Keratinocyte (primary cell): Measurements from ENCODE around the gene BTBD8. TPM values are rescaled to one million over a fixed set of nuclear protein-coding genes. Genes with fewer than 3 reads are reported as not detected.

Experiments
- DNase-seq: peaks from one replicate; pipeline ENCODE4 v3.0.0-alpha.2; 2011; ENCODE audit warnings: low read depth, missing footprints, low spot score
- FAIRE-seq: peaks from 2 replicates; lab custom pipeline; 2011; peaks lifted over from hg19 to GRCh38; lab: Jason Lieb, UNC
- H2AFZ ChIP-seq: 2 replicates; pipeline ENCODE4 v1.6.0; 2012; ENCODE audit warnings: low read length, control low read depth, inconsistent platforms; ENCODE audit not compliant: control insufficient read depth
- H3K27ac ChIP-seq: 2 replicates; pipeline ENCODE4 v1.5.1; 2011; ENCODE audit warnings: low read length; ENCODE audit not compliant: control insufficient read depth, insufficient read depth
- H3K27me3 ChIP-seq: 3 replicates; pipeline ENCODE4 v1.6.0; 2011; ENCODE audit warnings: low read length; ENCODE audit not compliant: control insufficient read depth, insufficient read depth; ENCODE audit errors: extremely low read depth
- H3K36me3 ChIP-seq, 2 experiments: 2 replicates in 1 of 2; 3 replicates in 1 of 2; pipeline ENCODE4 v1.5.1; 2011; ENCODE audit warnings: low read length in 2 of 2, mild to moderate bottlenecking in 1 of 2; ENCODE audit not compliant: control insufficient read depth in 2 of 2, insufficient read depth in 2 of 2; ENCODE audit errors: extremely low read depth in 1 of 2
- H3K4me1 ChIP-seq: 3 replicates; pipeline ENCODE4 v1.5.1; 2011; ENCODE audit warnings: low read length; ENCODE audit not compliant: control insufficient read depth, insufficient read depth; ENCODE audit errors: extremely low read depth
- H3K4me2 ChIP-seq: 3 replicates; pipeline ENCODE4 v1.6.0; 2011; ENCODE audit warnings: low read depth, low read length; ENCODE audit not compliant: control insufficient read depth, insufficient read depth; ENCODE audit errors: extremely low read depth
- H3K4me3 ChIP-seq, 3 experiments: fragments of 200-600 bp in 1 of 3; sonication (generic) in 1 of 3; 2 replicates in 2 of 3; 3 replicates in 1 of 3; pipeline ENCODE4 v1.5.1; 2011 to 2016; ENCODE audit warnings: low read length in 3 of 3, mild to moderate bottlenecking in 3 of 3, control low read depth in 2 of 3, inconsistent platforms in 1 of 3, low read depth in 1 of 3, mixed read lengths in 1 of 3, mixed run types in 1 of 3, moderate library complexity in 1 of 3; ENCODE audit not compliant: control insufficient read depth in 2 of 3, insufficient read depth in 2 of 3; ENCODE audit errors: extremely low read depth in 1 of 3
- H3K79me2 ChIP-seq: 2 replicates; pipeline ENCODE4 v1.6.0; 2012; ENCODE audit warnings: low read length; ENCODE audit not compliant: control insufficient read depth, insufficient read depth
- H3K9ac ChIP-seq: 3 replicates; pipeline ENCODE4 v1.6.0; 2011; ENCODE audit warnings: low read length; ENCODE audit not compliant: control insufficient read depth, insufficient read depth; ENCODE audit errors: extremely low read depth
- H3K9me1 ChIP-seq: 3 replicates; pipeline ENCODE4 v1.6.0; 2011; ENCODE audit warnings: low read length; ENCODE audit not compliant: control insufficient read depth, insufficient read depth; ENCODE audit errors: extremely low read depth
- H3K9me3 ChIP-seq: 2 replicates; pipeline ENCODE4 v1.5.1; 2012; ENCODE audit warnings: low read depth, low read length; ENCODE audit not compliant: control insufficient read depth
- H4K20me1 ChIP-seq: 3 replicates; pipeline ENCODE4 v1.6.0; 2011; ENCODE audit warnings: low read length; ENCODE audit not compliant: control insufficient read depth, insufficient read depth; ENCODE audit errors: extremely low read depth
- EZH2 ChIP-seq: IDR thresholded peaks from one replicate; pipeline ENCODE4 v1.6.1; 2012; ENCODE audit warnings: inconsistent platforms, mild to moderate bottlenecking, low read length, moderate library complexity
- dilution Hi-C: fragments of 300-500 bp; cut with MboI; formaldehyde crosslinking; loops from one replicate; pipeline ENCODE4 v1.7.0; 2020; ENCODE audit warnings: low sequenced_read_pairs; ENCODE audit not compliant: extremely low pct_ligation_motif_present
- polyA plus RNA-seq, 5 experiments: library from polyadenylated mRNA; depleted of rRNA in 3 of 5; stranded (reverse) in 3 of 5; stranded (forward) in 1 of 5; unstranded in 1 of 5; fragments of >200 nt; gene quantifications; 1 replicate in 1 of 5; 2 replicates in 3 of 5; 3 replicates in 1 of 5; pipeline versions ENCODE4 v1.2.1 to v1.2.3, GENCODE V29; 2011 to 2012; ENCODE audit warnings: missing spikeins in 2 of 5, low read depth in 1 of 5, low replicate concordance in 1 of 5
- TF ChIP-seq, protein P1 (sequence below), 3 experiments: IDR thresholded peaks in 1 of 3; conservative IDR thresholded peaks in 1 of 3; optimal IDR thresholded peaks in 1 of 3; 2 replicates in 2 of 3; 3 replicates in 1 of 3; pipeline versions ENCODE3 to v1.5.1; 2011; ENCODE audit warnings: low read length in 3 of 3, mild to moderate bottlenecking in 3 of 3, moderate library complexity in 2 of 3, control low read depth in 1 of 3, inconsistent platforms in 1 of 3; ENCODE audit not compliant: insufficient read depth in 2 of 3; ENCODE audit errors: extremely low read depth in 1 of 3

BTBD8 gene
- polyA plus RNA-seq, 1 donor (not counting 4 experiments of a cell fraction or from before 2014, with no cell fraction given), result 1.4 TPM

DNA sequence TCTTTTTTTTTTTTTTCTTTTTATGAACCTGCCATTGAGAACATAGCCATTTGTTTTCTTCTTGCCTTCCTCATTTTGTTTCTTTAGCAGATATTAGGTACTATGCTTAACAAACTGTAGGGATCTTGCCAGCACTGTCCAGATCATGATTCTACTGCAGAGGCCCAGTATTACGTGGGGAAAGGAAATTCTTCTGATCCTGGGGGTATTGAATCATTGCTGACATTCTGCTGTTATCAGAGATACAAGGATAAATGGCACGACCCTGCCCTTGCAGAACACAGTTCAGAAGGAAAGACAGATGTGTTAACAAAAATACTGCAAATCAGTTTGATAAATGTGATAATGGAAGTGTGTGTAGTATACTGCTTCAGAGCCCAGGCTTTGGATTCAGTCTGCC lies 56.2 kb downstream of the BTBD8 start:
- no peak for FAIRE-seq
- H3K36me3 ChIP-seq, result no peaks in the 10 kb centered on the region
- DNase-seq, result no peak
- H4K20me1 ChIP-seq, result no peaks in the 10 kb centered on the region
- H3K27me3 ChIP-seq, result no peaks in the 10 kb centered on the region
- H3K9ac ChIP-seq, result no peak overlapping the region
- no peak overlapping the region for H3K4me2 ChIP-seq
- TF ChIP-seq, protein P1, sequence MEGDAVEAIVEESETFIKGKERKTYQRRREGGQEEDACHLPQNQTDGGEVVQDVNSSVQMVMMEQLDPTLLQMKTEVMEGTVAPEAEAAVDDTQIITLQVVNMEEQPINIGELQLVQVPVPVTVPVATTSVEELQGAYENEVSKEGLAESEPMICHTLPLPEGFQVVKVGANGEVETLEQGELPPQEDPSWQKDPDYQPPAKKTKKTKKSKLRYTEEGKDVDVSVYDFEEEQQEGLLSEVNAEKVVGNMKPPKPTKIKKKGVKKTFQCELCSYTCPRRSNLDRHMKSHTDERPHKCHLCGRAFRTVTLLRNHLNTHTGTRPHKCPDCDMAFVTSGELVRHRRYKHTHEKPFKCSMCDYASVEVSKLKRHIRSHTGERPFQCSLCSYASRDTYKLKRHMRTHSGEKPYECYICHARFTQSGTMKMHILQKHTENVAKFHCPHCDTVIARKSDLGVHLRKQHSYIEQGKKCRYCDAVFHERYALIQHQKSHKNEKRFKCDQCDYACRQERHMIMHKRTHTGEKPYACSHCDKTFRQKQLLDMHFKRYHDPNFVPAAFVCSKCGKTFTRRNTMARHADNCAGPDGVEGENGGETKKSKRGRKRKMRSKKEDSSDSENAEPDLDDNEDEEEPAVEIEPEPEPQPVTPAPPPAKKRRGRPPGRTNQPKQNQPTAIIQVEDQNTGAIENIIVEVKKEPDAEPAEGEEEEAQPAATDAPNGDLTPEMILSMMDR (optimal IDR thresholded peaks at IDR 0.05 in 1 of 3, IDR thresholded peaks at IDR 0.05 in 1 of 3, conservative IDR thresholded peaks at IDR 0.05 in 1 of 3; ENCODE audit: extremely low read depth in 1 of 3, insufficient read depth in 2 of 3, low read length in 3 of 3), result no peak
- TF ChIP-seq EZH2, result no peak
- no peak overlapping the region for H2AFZ ChIP-seq
- H3K4me3 ChIP-seq, result no peak overlapping the region
- H3K79me2 ChIP-seq, result no peaks in the 10 kb centered on the region
- dilution Hi-C loops, result no loop called here
- H3K9me3 ChIP-seq, result no peaks in the 10 kb centered on the region
- no peak overlapping the region for H3K27ac ChIP-seq
- no peaks in the 10 kb centered on the region for H3K4me1 ChIP-seq
- no peaks in the 10 kb centered on the region for H3K9me1 ChIP-seq

DNA sequence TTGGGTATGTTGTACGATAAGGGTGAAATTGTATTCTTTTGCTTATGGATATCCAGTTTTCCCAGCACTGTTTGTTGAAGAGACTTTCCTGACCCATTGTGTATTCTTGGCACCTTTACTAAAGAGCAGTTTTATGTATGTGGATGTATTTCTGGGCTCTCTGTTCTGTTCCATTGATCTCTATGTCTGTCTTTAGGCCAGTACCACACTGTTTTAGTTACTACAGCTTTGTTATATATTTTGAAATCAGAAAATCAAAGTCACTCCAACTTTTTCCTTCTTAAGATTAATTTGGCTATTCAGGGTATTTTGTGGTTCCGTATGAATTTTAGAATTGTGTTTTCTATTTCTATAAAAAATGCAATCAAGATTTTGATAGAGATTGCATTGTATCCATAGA lies 74.8 kb downstream of the BTBD8 start:
- no peaks in the 10 kb centered on the region for H3K36me3 ChIP-seq
- no peak for TF ChIP-seq EZH2
- TF ChIP-seq, protein P1 (optimal IDR thresholded peaks at IDR 0.05 in 1 of 3, IDR thresholded peaks at IDR 0.05 in 1 of 3, conservative IDR thresholded peaks at IDR 0.05 in 1 of 3; ENCODE audit: extremely low read depth in 1 of 3, insufficient read depth in 2 of 3, low read length in 3 of 3), result no peak

More for the DNA sequence above, 74.8 kb downstream of the BTBD8 start:
- Histone ChIP-seq H3K9me3 (no peaks in the 10 kb centered on the region), H3K4me3 (no peak overlapping the region), H3K9ac (no peak overlapping the region), H3K79me2 (no peaks in the 10 kb centered on the region), H4K20me1 (no peaks in the 10 kb centered on the region), H3K27ac (no peak overlapping the region), H3K4me2 (no peak overlapping the region), H2AFZ (no peak overlapping the region), H3K9me1 (no peaks in the 10 kb centered on the region), H3K27me3 (no peaks in the 10 kb centered on the region), H3K4me1 (no peaks in the 10 kb centered on the region)
- dilution Hi-C loops, result no loop called here
- FAIRE-seq (no peak), DNase-seq (no peak)
